ENCODE measurements around the gene TMCO2. TPM values are rescaled to one million over a fixed set of nuclear protein-coding genes. Genes with fewer than 3 reads are reported as not detected.
A peak's percentile ranks its signal among the peaks of the same experiment; 100 is the strongest.

Gene TMCO2
- total and polyA plus RNA-seq, 4 experiments from 2014 or later: 0.47 TPM; not detected in 3

- Histone ChIP-seq H3K36me3 (ENCODE audit: insufficient read depth, low read length) (peaks cover 18% of the 10 kb centered on the region), H3K4me1 (ENCODE audit: insufficient read depth, low read length) (peaks cover 33% of the 10 kb centered on the region), H3K9me3 (ENCODE audit: control insufficient read depth in 1 of 2, low read length in 2 of 2) (no peaks in the 10 kb centered on the region), H3K4me3 (ENCODE audit: low read length in 2 of 2) (peak overlapping the region; percentile 81 to 84), H3K27me3 (ENCODE audit: insufficient read depth, low read length) (no peaks in the 10 kb centered on the region), H3K27ac (ENCODE audit: low read depth, low read length) (peak overlapping the region; percentile 98)
- DNase-seq: no peak
- ChIA-PET POLR2A (ENCODE audit: partially characterized antibody) (interaction anchor here (0.7 to 3.3 kb wide), 20 partner anchors 9 to 518 kb away, joined by 3 to 45 read pairs (median 4); partner anchors contain the start of genes NFYC, PPIE, PPT1 and RLF), CTCF (ENCODE audit: partially characterized antibody) (interaction anchor here (0.7 to 3.5 kb wide), 6 partner anchors 15 to 104 kb away, joined by 3 to 16 read pairs (median 3); no protein-coding TSS in a partner anchor)
- peaks cover 21 to 54% (median 33%) of the 10 kb centered on the region in 4 donors for H3K4me1 Mint-ChIP-seq
- intact Hi-C loops (cut with micrococcal nuclease): no loop called here
- peak overlapping the region; percentile 98 to 100 (median 99) for H3K27ac Mint-ChIP-seq
- no peaks in the 10 kb centered on the region for H3K27me3 Mint-ChIP-seq
- H3K4me3 Mint-ChIP-seq: peak overlapping the region; percentile 92 to 99 (median 96)
- peaks cover 21 to 35% of the 10 kb centered on the region in 2 donors for H3K36me3 Mint-ChIP-seq
- no peaks in the 10 kb centered on the region for H3K9me3 Mint-ChIP-seq
These were observed 9.6 kb downstream of the TMCO2 start for GRCh38 chr1:40257313-40257687.

DNA sequence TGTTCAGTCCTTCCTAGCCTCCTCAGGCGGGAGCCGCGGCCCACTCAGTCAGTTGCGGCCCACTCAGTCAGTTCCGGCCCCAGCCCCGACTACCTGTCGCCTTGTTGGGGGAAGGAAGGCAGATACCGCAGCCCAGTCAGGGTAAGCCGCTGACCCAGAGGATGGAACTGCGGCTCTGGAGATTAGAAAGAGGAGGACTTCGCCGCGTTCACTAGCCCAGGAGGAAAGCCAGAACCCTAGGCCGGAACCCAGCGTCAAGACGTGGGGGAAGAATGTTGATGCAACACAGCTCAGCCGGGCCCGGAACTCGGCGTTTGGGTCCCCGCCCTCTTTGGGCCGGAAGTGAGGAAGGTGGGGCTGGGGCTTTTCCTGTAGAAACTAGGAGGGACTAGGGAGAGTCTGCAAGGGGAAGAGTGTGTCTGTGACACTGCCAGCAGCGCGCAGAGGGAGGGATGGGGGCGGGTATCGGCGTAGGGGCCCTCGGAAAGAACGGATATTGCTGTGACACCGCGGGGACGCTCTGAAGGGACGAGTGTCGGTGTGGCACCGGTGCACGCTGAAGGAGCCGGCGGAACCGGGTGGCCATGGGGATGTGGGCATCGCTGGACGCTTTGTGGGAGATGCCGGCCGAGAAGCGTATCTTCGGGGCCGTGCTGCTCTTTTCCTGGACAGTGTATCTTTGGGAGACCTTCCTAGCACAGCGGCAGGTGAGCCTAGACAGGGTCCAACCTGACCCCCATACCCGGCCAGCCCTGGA is 10.1 kb downstream of the TMCO2 start, which contains the start of gene ZMPSTE24:
Gene ZMPSTE24, plus strand, starts transcription at position 549 of the 757 bp plus-strand sequence. Its CDS starts 36 bp downstream, at position 585.
- CTCF ChIA-PET (ENCODE audit: partially characterized antibody): interaction anchor here (0.7 to 3.5 kb wide), 6 partner anchors 15 to 104 kb away, joined by 3 to 16 read pairs (median 3); no protein-coding TSS in a partner anchor
- peak within 1 kb of the TSS; percentile 98 for H3K27ac ChIP-seq (ENCODE audit: low read depth, low read length)
- H3K27me3 Mint-ChIP-seq: no peaks in the 10 kb centered on the region
- H3K9me3 ChIP-seq (ENCODE audit: control insufficient read depth in 1 of 2, low read length in 2 of 2): no peaks in the 10 kb centered on the region
- DNase-seq: peak; percentile 95 to 99 (median 96)
- POLR2A ChIA-PET (ENCODE audit: partially characterized antibody): interaction anchor here (0.7 to 3.3 kb wide), 21 partner anchors 9 to 519 kb away, joined by 3 to 45 read pairs (median 4); partner anchors contain the start of genes CAP1, NFYC, PPIE and PPT1
- H3K4me3 Mint-ChIP-seq: peak within 1 kb of the TSS; percentile 92 to 99 (median 96)
- peaks cover 23% of the 10 kb centered on the region for H3K36me3 ChIP-seq (ENCODE audit: insufficient read depth, low read length)
- peaks cover 25 to 58% (median 38%) of the 10 kb centered on the region in 4 donors for H3K4me1 Mint-ChIP-seq
- no peaks in the 10 kb centered on the region for H3K9me3 Mint-ChIP-seq
- H3K27me3 ChIP-seq (ENCODE audit: insufficient read depth, low read length): no peaks in the 10 kb centered on the region
- H3K4me1 ChIP-seq (ENCODE audit: insufficient read depth, low read length): peaks cover 37% of the 10 kb centered on the region
- peak within 1 kb of the TSS; percentile 86 to 99 for H3K4me3 ChIP-seq (ENCODE audit: low read length in 2 of 2)
- H3K27ac Mint-ChIP-seq: peak within 1 kb of the TSS; percentile 98 to 100 (median 99)
- peaks cover 25 to 39% of the 10 kb centered on the region in 2 donors for H3K36me3 Mint-ChIP-seq
- intact Hi-C loops (cut with micrococcal nuclease): loop anchor here (1.0 to 2.0 kb wide), 5 partner anchors 17 to 218 kb away; partner anchors contain the start of genes CAP1 and RLF

DNA sequence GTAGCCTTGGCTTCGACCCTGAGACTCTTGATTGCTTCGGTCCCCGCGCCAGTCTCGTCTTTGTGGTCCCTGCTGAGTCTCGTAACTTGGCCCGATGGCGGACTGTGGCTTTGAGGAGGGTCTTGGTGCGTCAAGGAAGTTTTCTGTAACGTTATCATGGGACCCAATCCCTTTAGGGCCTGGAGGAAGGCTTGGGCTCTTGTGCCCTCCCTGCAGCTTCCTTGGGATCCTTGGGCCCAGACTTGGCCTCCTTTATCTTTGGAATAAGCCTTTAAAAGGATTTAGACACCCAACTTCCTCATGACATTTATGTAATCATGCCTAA is 10.7 kb downstream of the TMCO2 start:
- Mint-ChIP-seq H3K27me3 (no peaks in the 10 kb centered on the region), H3K27ac (peak overlapping the region; percentile 98 to 100 (median 99)), H3K9me3 (no peaks in the 10 kb centered on the region), H3K4me3 (peak overlapping the region; percentile 92 to 99 (median 96)), H3K4me1 (peaks cover 28 to 64% (median 41%) of the 10 kb centered on the region in 4 donors), H3K36me3 (peaks cover 30 to 44% of the 10 kb centered on the region in 2 donors)
- DNase-seq: no peak
- Histone ChIP-seq H3K27me3 (ENCODE audit: insufficient read depth, low read length) (no peaks in the 10 kb centered on the region), H3K36me3 (ENCODE audit: insufficient read depth, low read length) (peaks cover 28% of the 10 kb centered on the region), H3K9me3 (ENCODE audit: control insufficient read depth in 1 of 2, low read length in 2 of 2) (no peaks in the 10 kb centered on the region), H3K27ac (ENCODE audit: low read depth, low read length) (peak overlapping the region; percentile 98), H3K4me3 (ENCODE audit: low read length in 2 of 2) (peak overlapping the region; percentile 86 to 99), H3K4me1 (ENCODE audit: insufficient read depth, low read length) (peaks cover 43% of the 10 kb centered on the region)
- intact Hi-C loops (cut with micrococcal nuclease): loop anchor here (1.0 to 2.0 kb wide), 5 partner anchors 17 to 218 kb away; partner anchors contain the start of genes CAP1 and RLF
- ChIA-PET CTCF (ENCODE audit: partially characterized antibody) (interaction anchor here (1.8 to 3.5 kb wide), 2 partner anchors 80 to 105 kb away, joined by 6 to 16 read pairs; no protein-coding TSS in a partner anchor), POLR2A (ENCODE audit: partially characterized antibody) (interaction anchor here (1.0 to 3.3 kb wide), 14 partner anchors 17 to 433 kb away, joined by 3 to 45 read pairs (median 4); partner anchors contain the start of genes CAP1, NFYC, RLF and SMAP2)

- no peaks in the 10 kb centered on the region for H3K27me3 Mint-ChIP-seq
- ChIA-PET CTCF (ENCODE audit: partially characterized antibody) (no interaction called here), POLR2A (ENCODE audit: partially characterized antibody) (no interaction called here)
- peaks cover 47% of the 10 kb centered on the region for H3K36me3 ChIP-seq (ENCODE audit: insufficient read depth, low read length)
- no peaks in the 10 kb centered on the region for H3K9me3 ChIP-seq (ENCODE audit: control insufficient read depth in 1 of 2, low read length in 2 of 2)
- H3K9me3 Mint-ChIP-seq: no peaks in the 10 kb centered on the region
- peaks cover 17% of the 10 kb centered on the region for H3K4me1 ChIP-seq (ENCODE audit: insufficient read depth, low read length)
- no peak overlapping the region for H3K4me3 Mint-ChIP-seq
- intact Hi-C loops (cut with micrococcal nuclease): no loop called here
- peaks cover 37 to 63% of the 10 kb centered on the region in 2 donors for H3K36me3 Mint-ChIP-seq
- no peak overlapping the region for H3K27ac Mint-ChIP-seq
- H3K4me3 ChIP-seq (ENCODE audit: low read length in 2 of 2): no peak overlapping the region
- no peak for DNase-seq
- no peaks in the 10 kb centered on the region for H3K27me3 ChIP-seq (ENCODE audit: insufficient read depth, low read length)
- H3K27ac ChIP-seq (ENCODE audit: low read depth, low read length): no peak overlapping the region
- H3K4me1 Mint-ChIP-seq: peaks cover 13 to 44% (median 26%) of the 10 kb centered on the region in 4 donors
These were observed 16.6 kb downstream of the TMCO2 start for GRCh38 chr1:40264354-40264781.

- Mint-ChIP-seq H3K9me3 (no peaks in the 10 kb centered on the region), H3K27me3 (no peaks in the 10 kb centered on the region), H3K4me1 (peaks cover 9 to 35% (median 19%) of the 10 kb centered on the region in 4 donors), H3K4me3 (no peak overlapping the region), H3K36me3 (peaks cover 41 to 65% of the 10 kb centered on the region in 2 donors), H3K27ac (peak overlapping the region in 1 of 7 donors; percentile 7)
- no peaks in the 10 kb centered on the region for H3K27me3 ChIP-seq (ENCODE audit: insufficient read depth, low read length)
- POLR2A ChIA-PET (ENCODE audit: partially characterized antibody): no interaction called here
- intact Hi-C loops (cut with micrococcal nuclease): no loop called here
- no peak overlapping the region for H3K27ac ChIP-seq (ENCODE audit: low read depth, low read length)
- H3K4me1 ChIP-seq (ENCODE audit: insufficient read depth, low read length): peaks cover 13% of the 10 kb centered on the region
- CTCF ChIA-PET (ENCODE audit: partially characterized antibody): interaction anchor here (2.1 kb wide), 1 partner anchor 50 kb away, joined by 5 read pairs; no protein-coding TSS in a partner anchor
- H3K4me3 ChIP-seq (ENCODE audit: low read length in 2 of 2): no peak overlapping the region
- DNase-seq: no peak
- peaks cover 54% of the 10 kb centered on the region for H3K36me3 ChIP-seq (ENCODE audit: insufficient read depth, low read length)
- no peaks in the 10 kb centered on the region for H3K9me3 ChIP-seq (ENCODE audit: control insufficient read depth in 1 of 2, low read length in 2 of 2)
These were observed 17.6 kb downstream of the TMCO2 start for GRCh38 chr1:40265298-40265697.

GRCh38 chr1:40265919-40266318 is 18.2 kb downstream of the TMCO2 start:
- intact Hi-C loops (cut with micrococcal nuclease): no loop called here
- CTCF ChIA-PET (ENCODE audit: partially characterized antibody): interaction anchor here (0.6 to 2.5 kb wide), 3 partner anchors 49 to 116 kb away, joined by 4 to 8 read pairs (median 5); no protein-coding TSS in a partner anchor
- H3K4me1 ChIP-seq (ENCODE audit: insufficient read depth, low read length): peaks cover 13% of the 10 kb centered on the region
- no peaks in the 10 kb centered on the region for H3K27me3 ChIP-seq (ENCODE audit: insufficient read depth, low read length)
- Mint-ChIP-seq H3K9me3 (no peaks in the 10 kb centered on the region), H3K4me1 (peaks cover 7 to 28% (median 16%) of the 10 kb centered on the region in 4 donors), H3K27me3 (no peaks in the 10 kb centered on the region), H3K4me3 (no peak overlapping the region), H3K36me3 (peaks cover 40 to 64% of the 10 kb centered on the region in 2 donors), H3K27ac (peak overlapping the region in 1 of 7 donors; percentile 31)
- no peaks in the 10 kb centered on the region for H3K9me3 ChIP-seq (ENCODE audit: control insufficient read depth in 1 of 2, low read length in 2 of 2)
- peaks cover 54% of the 10 kb centered on the region for H3K36me3 ChIP-seq (ENCODE audit: insufficient read depth, low read length)
- no peak for DNase-seq
- POLR2A ChIA-PET (ENCODE audit: partially characterized antibody): interaction anchor here (1.6 kb wide), 1 partner anchor 9 kb away, joined by 4 read pairs; no protein-coding TSS in a partner anchor
- no peak overlapping the region for H3K4me3 ChIP-seq (ENCODE audit: low read length in 2 of 2)
- no peak overlapping the region for H3K27ac ChIP-seq (ENCODE audit: low read depth, low read length)

Measured in CD4-positive, alpha-beta memory T cell (primary cell).